Osteocyte (in vitro differentiated cells): ENCODE measurements around the gene MPZL1. TPM values are rescaled to one million over a fixed set of nuclear protein-coding genes. Genes with fewer than 3 reads are reported as not detected.

Source experiments
- DNase-seq: peaks from one replicate; pipeline ENCODE4 v3.0.0; 2021; ENCODE audit warnings: mixed read lengths; ENCODE audit not compliant: unreplicated experiment; ENCODE audit errors: extremely low spot score
- H3K27ac Mint-ChIP-seq: one replicate; pipeline ENCODE4 v1.8.0; 2021; ENCODE audit warnings: mild to moderate bottlenecking, mixed read lengths; ENCODE audit not compliant: unreplicated experiment
- H3K27me3 Mint-ChIP-seq: one replicate; pipeline ENCODE4 v1.8.0; 2021; ENCODE audit warnings: mixed read lengths; ENCODE audit not compliant: unreplicated experiment
- H3K36me3 Mint-ChIP-seq: one replicate; pipeline ENCODE4 v1.8.0; 2021; ENCODE audit warnings: mixed read lengths; ENCODE audit not compliant: unreplicated experiment
- H3K4me1 Mint-ChIP-seq: one replicate; pipeline ENCODE4 v1.8.0; 2021; ENCODE audit warnings: mixed read lengths; ENCODE audit not compliant: unreplicated experiment
- H3K4me3 Mint-ChIP-seq: one replicate; pipeline ENCODE4 v1.8.0; 2021; ENCODE audit warnings: mild to moderate bottlenecking, moderate library complexity, mixed read lengths; ENCODE audit not compliant: unreplicated experiment
- H3K9me3 Mint-ChIP-seq: one replicate; pipeline ENCODE4 v1.8.0; 2021; ENCODE audit warnings: mixed read lengths; ENCODE audit not compliant: unreplicated experiment
- CTCF ChIP-seq: fragments of 200-600 bp; sonication (generic); IDR thresholded peaks from 2 replicates; pipeline ENCODE4 v1.5.0; 2021; ENCODE audit warnings: antibody characterized with exemption, mild to moderate bottlenecking, moderate library complexity
- total RNA-seq: library from RNA; stranded (reverse); gene quantifications from 2 replicates; pipeline ENCODE4 v1.2.1, GENCODE V29; 2021

Gene MPZL1
- total RNA-seq, 1 donor from 2014 or later = 155 TPM

DNA sequence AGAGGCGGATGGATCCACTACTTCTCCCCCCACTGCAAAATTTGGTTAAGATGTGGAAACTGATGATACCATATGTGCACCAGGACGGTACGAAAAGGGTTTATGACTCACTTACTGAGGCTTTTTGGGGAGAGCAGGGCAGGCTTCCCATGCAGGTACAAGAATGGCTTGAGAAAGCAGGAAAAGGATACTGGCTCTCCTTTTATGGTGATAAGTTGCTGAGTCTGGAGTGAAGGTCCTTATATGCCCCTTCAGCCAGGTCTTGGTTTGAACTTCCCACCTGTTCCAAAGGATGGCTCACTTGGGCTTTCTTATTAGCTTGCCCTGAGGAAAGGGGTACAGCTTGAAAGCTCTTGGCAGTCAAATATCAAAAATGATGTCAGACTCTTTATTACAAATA is 23.1 kb downstream of the MPZL1 start:
- DNase-seq = no peak
- no peak for TF ChIP-seq CTCF
- no peaks in the 10 kb centered on the region for H3K27me3 Mint-ChIP-seq
- H3K36me3 Mint-ChIP-seq = peaks cover 7% of the 10 kb centered on the region
- peaks cover 77% of the 10 kb centered on the region for H3K4me1 Mint-ChIP-seq
- H3K9me3 Mint-ChIP-seq = no peaks in the 10 kb centered on the region
- no peak overlapping the region for H3K27ac Mint-ChIP-seq
- H3K4me3 Mint-ChIP-seq = no peak overlapping the region

DNA sequence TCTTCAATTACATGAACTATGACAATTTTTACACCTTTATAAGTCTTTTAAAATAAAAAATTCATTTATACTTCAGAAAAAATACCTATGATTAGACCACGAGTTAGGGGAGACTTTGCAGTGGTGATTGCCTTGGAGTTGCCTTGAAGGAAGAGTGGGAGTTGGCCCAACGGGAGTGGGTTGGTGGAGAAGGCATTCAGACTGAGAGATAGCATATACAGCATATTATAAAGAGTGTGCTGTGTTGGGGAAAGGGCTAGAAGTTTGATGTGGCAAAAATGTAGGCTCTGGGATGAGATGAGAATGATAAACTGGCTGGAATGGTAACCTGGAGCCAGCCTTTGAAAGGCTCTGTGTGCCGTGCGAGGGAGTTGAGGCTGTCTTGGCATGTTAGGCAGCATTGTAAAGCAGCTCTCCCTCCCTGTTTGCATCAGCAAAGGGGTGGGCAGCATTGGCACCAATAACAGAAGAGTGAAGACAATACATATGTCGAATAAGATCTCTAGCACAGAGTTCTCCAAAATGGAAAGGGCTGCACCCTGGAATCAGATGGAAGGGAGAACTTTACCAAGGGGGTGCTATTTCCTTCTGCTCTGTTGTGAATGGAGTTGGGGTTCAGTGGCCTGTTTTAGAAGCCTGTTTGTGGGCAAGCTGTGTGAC is 24.4 kb downstream of the MPZL1 start:
- TF ChIP-seq CTCF = no peak
- Mint-ChIP-seq H3K27ac (peak overlapping the region; percentile 65), H3K36me3 (peaks cover 4% of the 10 kb centered on the region), H3K9me3 (no peaks in the 10 kb centered on the region), H3K4me1 (peaks cover 83% of the 10 kb centered on the region), H3K4me3 (no peak overlapping the region), H3K27me3 (no peaks in the 10 kb centered on the region)
- DNase-seq = no peak

GRCh38 chr1:167746988-167747655 is 25.3 kb downstream of the MPZL1 start:
- no peak for TF ChIP-seq CTCF
- DNase-seq = no peak
- Mint-ChIP-seq H3K27ac (peak overlapping the region; percentile 65), H3K4me3 (no peak overlapping the region), H3K36me3 (peaks cover 4% of the 10 kb centered on the region), H3K27me3 (no peaks in the 10 kb centered on the region), H3K4me1 (peaks cover 83% of the 10 kb centered on the region), H3K9me3 (no peaks in the 10 kb centered on the region)

GRCh38 chr1:167747988-167748387 is 26.2 kb downstream of the MPZL1 start:
- no peak for TF ChIP-seq CTCF
- no peak overlapping the region for H3K27ac Mint-ChIP-seq
- H3K36me3 Mint-ChIP-seq = peaks cover 3% of the 10 kb centered on the region
- DNase-seq = no peak
- no peak overlapping the region for H3K4me3 Mint-ChIP-seq
- no peaks in the 10 kb centered on the region for H3K27me3 Mint-ChIP-seq
- peaks cover 83% of the 10 kb centered on the region for H3K4me1 Mint-ChIP-seq
- H3K9me3 Mint-ChIP-seq = no peaks in the 10 kb centered on the region

DNA sequence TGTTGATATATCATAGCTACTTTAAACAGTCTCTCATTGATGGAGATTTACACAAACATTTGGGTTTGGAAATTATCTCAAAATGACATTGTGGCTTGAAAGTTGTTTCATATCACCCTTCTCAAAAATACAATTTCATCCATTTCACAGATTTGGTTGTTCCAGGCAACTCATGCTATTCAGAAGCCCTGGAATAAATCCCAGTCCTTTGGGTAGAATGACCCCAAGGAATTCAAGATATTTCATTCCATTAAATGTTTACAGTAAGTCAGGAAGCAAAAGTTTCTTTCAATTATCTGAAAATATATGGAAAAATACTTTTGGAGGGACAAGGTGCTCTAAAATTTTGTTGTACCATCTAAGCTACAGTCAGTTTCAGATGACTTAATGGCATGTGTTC is 27.1 kb downstream of the MPZL1 start:
- Mint-ChIP-seq H3K27me3 (no peaks in the 10 kb centered on the region), H3K27ac (peak overlapping the region; percentile 77), H3K4me1 (peaks cover 79% of the 10 kb centered on the region), H3K9me3 (no peaks in the 10 kb centered on the region), H3K36me3 (no peaks in the 10 kb centered on the region), H3K4me3 (no peak overlapping the region)
- no peak for TF ChIP-seq CTCF
- DNase-seq = no peak
